Activated CD8-positive, alpha-beta memory T cell treated with anti-CD3 and anti-CD28 coated beads, Interleukin-2, amount 50 U/mL, for 24 hours (primary cell): Measurements from ENCODE around the gene SNX33.
"Not testable (repeated sequence)": the region's sequence is repeated elsewhere in the genome, so short reads cannot be mapped to it uniquely, and the experiment has no call there.

Experiments
- DNase-seq: peaks from one replicate; pipeline ENCODE4 v3.0.0-alpha.2; 2020; ENCODE audit errors: extremely low read depth

The SNX33 gene

DNA sequence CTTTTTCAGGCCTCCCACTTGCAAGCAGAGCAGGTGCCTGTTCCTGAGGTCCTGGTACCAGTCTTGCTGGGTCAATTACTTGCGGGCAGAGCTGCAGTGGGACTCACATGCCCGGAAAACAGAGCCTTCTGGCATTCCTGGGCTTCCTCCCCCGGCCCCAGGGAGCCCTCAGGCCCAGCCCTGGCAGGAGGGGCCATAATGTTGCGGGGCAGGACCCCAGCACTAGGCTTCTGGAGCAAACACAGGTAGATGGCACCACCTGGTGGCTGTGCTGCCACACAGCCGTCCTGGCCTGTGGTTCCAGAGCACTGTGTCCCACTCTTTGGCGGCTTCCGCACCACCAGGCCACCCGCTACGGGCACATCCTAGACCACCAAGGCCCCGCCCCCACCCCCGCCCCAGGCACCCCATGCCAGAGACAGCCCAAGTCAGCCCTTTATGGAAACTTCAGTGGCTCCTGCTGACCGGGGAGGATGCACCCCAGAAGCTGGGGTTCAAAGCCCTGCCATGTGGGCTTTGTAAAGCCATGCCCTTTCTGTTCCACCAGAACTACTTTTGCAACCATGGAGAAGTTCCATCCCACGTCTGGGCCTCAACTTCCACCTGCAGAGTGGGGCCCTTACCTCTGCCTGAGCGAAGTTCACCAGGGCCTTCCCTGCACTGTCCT, 36.1 kb downstream of the SNX33 start:
- peak; percentile 31 for DNase-seq

DNA sequence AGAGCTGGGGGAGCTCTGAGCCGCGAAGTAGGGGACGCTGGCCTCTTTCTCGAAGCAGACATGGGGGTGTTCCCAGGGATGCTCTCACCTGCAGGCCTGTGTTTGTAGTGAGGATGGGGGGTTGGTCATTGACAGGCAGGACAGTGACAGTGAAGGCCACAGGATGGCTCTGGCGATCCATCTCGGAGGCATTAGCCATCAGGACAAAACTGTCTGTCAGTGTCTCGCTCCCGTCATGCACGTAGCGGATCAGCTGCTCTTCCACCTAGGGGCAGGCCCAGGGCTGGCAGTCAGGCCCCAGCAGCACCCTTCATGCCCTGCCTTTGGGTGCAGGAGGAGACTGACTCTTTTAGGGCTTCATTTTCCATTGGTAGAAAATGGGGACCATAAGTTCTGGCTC, 36.9 kb downstream of the SNX33 start:
- DNase-seq, result no peak

DNA sequence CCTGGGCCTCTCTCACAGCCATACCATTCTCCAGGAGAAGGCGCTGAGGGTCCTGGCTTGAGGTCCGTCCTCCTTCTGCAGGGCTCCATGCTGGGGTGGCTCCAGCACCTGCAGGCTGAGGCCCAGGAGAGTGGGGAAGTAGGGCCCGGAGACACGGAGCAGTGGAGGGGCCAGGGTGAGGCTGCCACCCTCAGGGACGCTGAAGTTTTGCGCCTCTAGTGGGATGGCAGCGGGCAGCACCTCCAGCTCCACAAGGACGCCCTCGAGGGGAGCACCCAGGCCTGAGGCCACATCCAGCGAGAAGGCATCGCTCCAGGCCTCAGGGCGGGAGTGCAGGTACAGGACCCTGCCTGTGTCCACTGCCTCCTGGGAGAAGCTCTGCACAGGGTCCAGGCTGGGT, 37.5 kb downstream of the SNX33 start:
- no peak for DNase-seq

DNA sequence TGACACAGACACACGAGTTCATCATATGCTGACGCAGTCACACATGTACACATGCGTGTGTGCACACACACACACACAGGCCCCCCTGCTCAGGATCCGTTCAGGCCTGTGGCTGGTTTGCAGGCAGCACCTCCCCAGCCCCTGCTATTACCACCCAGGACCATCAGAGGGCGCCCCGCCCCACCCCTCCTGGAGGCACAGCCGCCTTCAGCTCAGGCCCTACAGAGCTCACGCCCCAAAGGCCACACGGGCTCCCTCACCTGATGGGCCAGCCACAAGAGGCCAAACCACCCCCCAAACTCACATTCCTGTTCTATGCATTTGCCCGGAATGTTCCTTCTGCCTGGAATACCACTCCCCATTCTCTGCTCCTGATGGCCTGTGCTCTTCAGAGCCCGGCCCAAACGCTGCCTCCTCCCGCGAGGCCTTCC, 38.5 kb downstream of the SNX33 start:
- DNase-seq, result peak; percentile 35

DNA sequence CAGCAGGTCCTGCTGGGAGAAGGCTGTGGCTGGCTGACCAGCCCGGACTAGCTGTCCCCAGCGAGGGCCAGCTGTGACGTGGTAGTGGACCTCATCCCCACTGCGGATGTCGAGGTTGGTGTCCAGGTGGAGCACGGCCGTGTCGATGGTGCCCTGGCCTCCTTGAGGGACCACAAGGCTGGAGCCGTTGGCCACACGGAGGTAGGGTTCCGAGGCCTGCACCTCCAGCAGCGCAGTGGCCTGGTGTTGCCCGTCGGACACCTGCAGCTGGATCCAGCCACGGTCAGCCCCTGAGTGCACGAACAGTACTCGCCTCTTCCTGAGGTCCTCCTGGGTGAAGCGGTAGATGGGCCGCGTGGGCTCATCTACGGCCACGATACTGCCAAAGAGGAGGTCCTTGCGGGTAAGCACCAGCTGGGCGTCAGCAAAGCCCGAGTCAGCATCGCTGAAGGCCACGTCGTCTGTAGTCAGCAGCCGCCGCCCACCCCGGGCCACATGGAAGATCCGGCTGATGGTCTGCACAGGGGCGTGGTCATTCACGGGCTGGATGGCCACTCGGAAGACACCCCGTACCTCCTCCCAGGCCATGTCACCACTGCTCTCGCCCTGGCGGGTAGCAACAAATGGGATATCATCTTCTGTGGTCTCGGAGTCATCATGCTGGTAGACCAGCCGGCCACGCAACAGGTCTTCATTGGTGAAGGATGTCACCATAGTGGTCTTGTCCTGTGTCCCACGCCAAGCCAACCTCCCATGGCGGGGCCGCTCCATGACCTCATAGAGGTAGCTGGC, 40.0 kb downstream of the SNX33 start:
- no peak for DNase-seq

DNA sequence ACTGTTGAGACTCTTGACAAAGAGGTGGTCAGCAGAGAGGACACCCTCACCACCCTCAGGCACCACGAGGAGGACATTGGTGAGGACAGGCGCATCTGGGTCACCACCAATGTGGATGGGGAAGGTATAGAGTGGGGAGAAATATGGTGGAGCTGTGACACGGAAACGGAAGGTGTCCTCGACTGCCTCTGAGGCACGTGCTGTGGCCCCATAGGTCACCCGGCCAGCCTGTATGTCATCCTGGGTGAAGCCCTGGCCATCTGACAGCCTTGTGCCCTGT, 40.5 kb downstream of the SNX33 start:
- DNase-seq, result no peak

DNA sequence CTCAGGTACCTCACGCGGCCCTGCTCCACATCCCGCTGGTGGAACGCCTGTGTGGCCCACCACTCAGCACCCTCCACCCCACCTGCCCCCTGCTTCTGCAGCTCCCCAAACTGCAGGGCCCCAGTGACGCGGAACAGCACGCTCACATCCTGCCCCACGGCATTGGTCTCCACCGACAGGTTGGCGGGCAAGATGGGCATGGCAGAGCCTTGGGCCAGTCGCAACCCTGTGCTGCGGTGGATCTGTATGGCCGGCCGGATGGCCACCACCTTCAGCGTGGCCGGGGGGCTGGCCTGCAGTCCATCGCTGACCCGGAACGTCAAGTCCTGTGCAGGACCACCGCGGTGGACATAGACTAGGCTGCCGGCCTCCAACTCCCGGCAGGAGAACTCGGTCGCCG, 41.1 kb downstream of the SNX33 start:
- no peak for DNase-seq

DNA sequence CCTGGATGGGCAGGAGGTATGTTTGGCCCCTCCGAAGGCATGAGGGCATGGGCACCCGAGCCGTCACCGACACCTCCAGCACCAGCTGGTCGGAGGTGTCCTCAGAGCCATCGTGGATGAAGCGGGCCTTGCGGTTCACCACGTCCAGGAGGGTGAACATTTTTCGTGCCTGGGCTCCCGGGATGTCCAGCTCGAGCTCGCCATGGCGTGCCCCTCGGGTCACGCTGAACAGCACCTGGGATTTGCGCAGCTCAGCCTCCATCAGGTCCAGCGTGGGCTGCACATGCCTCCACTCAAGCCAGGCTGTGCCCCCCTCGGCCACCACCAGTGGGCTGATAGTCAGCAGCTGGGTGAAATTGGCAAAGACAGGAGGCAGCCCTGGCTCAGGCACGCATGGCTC, 41.7 kb downstream of the SNX33 start:
- DNase-seq, result not testable (repeated sequence)

DNA sequence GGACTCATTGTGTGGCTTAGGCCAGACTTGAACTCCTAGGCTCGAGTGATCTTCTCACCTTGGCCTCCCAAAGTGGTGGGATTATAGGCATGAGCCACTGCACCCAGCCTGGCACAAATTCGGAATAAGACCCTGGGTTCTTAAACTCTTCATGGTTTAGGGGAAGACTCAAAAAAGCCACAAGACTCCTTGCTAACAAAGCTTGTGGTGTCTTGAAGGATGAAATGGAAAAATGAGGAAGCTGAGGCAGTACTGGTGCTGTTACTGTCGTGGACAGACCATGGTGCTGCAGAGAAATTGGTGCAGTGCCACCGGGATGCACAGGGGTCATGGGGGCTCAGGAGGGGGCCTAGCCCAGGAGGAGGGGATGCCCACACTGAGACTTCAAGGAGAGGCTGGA, 44.6 kb downstream of the SNX33 start:
- DNase-seq, result not testable (repeated sequence)

DNA sequence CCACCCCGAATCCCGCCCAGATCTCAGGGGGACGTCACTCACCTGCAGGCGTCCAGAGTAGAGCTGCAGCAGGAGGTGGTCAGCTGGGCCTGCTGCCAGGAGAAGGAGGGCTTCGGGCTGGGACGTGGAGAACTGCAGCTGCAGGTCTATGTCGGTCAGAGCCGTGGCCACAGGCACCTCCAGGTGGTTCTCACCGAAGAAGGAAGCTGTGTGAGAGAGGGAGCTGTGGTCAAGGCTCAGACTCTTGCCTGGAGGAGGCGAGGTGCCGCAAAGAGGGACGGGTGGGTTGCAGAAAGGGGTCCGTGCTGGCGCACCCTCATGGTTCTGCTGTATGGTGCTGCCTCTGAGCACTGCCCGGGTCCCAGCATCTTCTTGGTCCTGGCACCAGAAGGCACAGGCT, 45.3 kb downstream of the SNX33 start:
- DNase-seq, result not testable (repeated sequence)

DNA sequence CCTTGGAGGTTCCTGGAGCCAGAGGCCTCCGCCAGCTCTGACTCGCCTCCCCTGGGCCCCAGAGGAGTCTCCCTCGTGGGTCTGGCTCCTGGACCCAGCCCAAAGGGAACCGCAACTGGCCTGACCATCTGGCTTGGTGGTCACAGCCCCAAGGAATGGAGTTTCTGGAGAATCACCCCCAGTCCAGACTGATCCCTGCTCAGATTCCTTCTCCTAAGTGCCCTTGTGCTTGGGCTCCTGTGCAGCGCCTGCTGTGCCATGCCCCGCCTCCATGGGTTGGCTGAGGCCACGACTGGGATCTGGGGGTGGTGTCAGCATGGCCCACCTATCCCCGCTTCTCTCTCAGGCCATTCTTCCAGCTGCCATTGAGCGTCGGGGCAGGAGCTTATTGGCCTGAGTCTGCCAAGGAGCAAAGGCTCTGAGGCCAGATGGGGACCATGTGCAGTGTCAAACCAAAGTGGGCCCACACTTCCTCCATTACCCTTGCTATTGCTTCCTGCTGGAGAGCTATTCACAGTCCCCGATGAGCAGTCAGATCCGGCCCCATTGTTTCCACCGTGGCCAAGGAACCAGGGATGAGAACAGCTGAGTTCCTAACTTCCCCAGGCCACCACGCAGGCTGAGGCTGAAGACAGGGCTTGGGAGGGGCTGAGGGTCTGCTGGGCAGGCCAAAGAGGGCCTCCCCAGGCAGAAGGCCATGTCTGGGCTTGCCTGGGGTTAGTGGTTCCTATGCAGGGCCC, 46.0 kb downstream of the SNX33 start:
- no peak for DNase-seq

DNA sequence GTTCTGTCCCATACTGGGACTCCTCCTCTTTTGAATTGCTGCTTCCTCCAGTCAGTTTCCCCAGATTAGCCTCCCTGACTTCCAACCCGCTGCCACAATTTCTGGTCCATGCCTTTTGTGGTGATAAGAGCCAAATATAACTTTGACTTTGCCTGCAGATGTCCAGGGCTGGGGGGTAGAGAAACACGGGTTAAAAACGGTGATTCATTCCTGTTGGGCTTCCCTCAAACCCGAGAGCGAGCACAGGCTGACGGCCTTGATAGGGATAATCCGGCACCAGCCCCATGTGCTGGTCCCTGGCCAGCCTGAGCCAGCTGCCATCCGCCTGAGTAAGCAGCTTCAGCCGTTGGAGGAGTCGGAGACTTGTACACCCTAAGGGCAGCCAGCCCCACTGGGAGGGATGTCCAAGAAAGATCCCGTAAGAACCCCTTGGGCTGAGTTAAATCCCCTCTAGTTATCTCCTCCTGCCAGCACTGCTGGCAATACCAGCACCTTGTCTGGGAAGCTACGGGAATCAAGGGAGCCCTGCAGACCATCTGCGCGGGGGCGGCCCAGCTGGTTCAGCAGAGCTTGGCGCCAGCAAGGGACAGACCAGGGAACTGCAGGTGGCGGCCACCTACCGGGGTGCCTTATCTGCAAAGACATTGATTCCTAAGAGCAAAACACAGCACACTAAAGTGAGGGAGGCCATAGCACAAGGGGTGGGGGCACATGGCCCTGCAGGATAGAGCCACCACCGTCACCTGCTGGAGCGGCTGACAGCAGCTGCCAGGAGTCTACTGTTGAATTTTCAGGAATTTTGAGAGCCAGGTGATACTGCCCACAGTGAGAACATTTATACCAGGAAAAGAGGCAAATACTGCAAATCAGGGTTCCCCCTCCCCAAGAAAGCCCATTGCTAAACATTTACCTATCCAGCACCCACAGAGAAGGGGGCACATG, 46.8 kb downstream of the SNX33 start:
- no peak for DNase-seq

DNA sequence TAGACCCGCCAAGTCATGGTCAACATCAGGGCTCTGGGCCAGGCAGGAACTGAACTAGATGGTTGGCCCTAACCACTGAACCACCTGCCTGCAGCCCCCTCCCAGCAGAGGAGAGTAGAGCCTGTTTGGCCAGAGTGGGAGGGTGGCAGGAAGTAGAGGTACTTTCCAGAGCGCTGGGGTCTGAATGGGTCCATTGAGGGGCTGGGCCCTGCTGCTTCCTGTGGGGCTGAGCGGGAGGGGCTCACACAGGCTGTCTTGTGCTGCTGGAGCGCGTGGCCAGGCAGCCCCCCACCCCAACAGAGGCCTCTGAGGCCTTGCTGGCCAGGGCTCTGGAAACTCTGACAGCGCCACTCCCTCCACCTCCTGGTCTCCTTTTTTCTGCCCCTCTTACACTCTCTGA, 47.5 kb downstream of the SNX33 start:
- DNase-seq, result no peak

DNA sequence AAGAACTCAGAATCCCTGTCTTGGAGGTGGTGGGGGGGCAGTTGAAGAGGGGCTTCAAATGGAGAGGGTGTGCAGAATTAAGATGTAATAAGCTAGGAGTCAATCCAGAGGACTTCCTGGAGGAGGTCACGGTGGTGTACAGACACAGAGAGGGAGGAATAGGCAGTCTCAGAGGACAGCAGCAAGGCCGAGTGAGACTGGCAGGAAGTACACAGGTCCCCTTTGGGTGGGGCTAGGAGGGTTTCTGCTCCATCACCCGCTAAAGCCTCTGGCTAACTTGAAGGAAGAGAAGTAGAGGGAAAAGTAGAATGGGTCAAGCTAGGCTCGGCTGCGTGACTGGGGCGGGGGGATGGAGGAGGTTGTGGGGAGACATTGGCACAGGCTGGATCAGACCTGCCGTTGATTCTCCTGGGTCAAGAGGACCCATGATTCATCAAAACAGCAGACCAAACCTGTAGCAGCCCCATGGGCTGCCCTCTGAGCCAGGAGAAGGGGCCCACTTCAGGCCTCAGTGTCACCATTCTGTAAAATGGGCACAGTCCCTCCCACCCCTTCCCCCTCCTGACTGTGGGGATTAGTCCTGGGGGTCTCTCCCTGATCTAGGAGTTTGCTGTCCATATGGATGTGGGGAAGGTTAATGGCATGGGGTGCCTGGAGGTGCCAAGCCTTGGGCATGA, 48.1 kb downstream of the SNX33 start:
- no peak for DNase-seq

DNA sequence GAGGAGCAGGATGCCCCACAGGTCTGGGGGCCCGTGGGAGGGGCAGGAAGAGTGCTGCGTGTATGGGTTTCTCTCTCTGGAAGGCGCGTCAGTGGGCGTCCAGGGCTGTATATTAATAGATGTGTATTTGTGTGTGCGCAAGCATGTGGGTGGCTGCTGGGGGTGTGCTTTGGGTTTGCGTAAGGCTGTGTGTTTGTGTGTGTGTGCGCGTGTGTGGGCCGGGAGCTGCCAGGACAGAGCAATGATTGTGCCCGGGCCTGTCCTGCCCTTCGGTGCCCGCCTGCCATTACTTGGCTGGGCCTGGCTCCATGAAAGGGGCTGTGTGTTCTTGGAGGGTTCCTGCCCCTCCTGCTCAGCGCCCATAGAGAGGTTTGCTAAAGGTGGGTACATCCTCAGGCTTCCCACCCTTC, 48.6 kb downstream of the SNX33 start:
- DNase-seq, result no peak

DNA sequence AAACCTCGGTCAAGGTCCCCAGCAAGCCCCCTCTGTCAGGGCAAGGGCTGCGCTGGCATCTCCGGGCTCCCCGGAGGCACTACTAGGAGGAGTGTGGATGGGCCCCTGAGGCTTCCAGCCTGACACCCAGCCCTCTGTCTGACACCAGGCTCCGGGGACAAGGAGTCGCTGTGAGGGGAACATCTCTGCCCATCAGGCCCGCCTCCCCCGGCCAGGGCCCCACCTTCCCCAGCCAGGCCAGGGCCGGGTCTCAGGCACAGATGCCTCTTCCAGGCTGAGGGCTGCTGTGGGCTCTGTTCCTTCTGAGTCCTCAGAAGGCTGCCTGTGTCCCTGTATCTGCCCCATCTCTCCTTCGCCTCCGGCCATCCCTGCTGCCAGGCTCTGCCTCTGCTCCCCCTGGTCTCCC, 49.1 kb downstream of the SNX33 start:
- DNase-seq, result no peak

DNA sequence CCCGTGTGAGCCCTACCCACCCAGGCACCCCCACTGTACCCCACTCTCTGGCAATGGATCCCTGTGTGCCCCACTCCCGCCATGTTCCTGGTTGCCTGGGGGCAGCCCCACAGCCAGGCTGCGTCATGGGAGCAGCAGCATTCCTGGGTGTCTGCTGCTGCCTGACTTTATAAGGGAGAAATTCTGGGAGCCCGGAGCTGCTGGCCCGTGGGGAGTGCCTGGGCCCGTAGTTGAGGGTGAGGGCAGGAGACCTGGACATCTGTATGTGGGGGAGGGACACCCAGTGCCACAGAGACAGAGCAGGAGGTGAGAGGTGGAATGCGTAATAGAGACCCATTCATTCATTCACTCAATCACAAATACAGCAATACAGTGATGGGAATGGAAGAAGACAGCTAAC, 49.8 kb downstream of the SNX33 start:
- DNase-seq, result no peak

DNA sequence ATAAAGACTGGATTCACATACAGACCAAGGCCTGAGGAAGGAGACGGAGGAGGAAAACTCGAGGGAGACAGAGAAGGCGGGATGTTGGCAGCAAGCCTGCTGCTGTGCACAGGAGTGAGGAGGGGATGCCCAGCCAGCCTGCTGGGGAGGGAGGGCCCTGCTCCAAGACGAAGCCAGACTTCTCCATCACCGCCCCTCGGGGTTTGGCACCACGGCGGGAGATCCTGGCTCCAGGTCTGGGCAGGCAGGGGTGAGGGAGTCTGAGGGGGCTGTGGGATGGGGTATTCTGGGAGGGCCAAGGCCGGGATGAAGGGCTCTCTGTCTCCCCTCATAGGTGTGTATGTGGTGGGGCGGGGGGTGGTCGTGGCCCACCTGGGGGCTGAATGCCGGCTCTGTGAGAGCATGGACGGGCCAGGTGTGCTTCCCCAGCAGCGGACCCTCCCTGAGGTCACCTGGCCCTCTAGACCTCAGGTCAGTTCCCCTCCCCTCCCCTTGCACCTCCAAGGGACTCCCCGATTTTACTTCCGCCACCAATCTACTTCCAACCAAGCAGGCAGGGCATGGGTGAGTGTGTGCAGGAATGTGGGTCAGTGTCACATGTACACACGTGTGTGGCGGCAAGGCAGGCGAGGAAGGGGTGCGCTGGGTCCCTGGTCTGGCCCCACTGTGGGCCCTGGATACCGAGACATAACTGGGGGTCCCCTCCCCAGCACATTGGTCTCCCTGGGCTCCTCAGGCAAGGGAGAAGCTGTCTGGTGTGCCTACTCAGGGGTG, 50.4 kb downstream of the SNX33 start:
- DNase-seq, result not testable (repeated sequence)

DNA sequence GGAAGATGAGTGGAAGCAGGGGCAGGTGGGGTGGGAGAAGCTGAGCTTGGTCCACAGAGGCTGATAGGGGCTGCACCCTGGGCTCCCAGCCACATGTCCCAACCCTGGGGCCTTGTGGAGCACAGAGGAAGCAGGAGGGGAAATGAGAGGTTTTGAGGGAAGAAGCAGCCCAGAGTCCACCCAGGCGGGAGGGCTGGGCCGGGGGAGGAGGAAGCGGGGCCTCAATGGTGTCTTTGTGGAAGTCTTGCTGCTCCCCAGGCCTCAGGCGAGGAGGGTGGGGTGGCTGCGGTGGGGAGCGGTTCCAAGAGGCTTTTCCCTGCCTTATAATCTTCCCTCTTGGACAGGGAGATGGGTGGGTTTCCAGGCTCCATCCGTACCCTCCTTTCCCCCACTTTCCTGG, 51.8 kb downstream of the SNX33 start:
- DNase-seq, result not testable (repeated sequence)
